Neural cell (in vitro differentiated cells): ENCODE results near the gene KCNIP3. TPM values are rescaled to one million over a fixed set of nuclear protein-coding genes. Genes with fewer than 3 reads are reported as not detected.
"Not testable (repeated sequence)": the region's sequence is repeated elsewhere in the genome, so short reads cannot be mapped to it uniquely, and the experiment has no call there.

Source experiments
- H2AFZ ChIP-seq: fragments of 200-600, 300-800 bp; sonication (generic), shearing (Covaris generic); 2 replicates; pipeline ENCODE4 v1.6.0; 2014; ENCODE audit warnings: low read depth, mild to moderate bottlenecking, antibody characterized with exemption, low read length, moderate library complexity
- H3F3A ChIP-seq: fragments of 200-600 bp; shearing (Covaris generic); 2 replicates; pipeline ENCODE4 v1.6.1; 2016; ENCODE audit warnings: mild to moderate bottlenecking, moderate library complexity, mixed read lengths, antibody characterized with exemption, low read length; ENCODE audit not compliant: insufficient read depth, poor library complexity, severe bottlenecking
- H3K27ac ChIP-seq: fragments of 200-600, 300-800 bp; sonication (generic), shearing (Covaris generic); 2 replicates; pipeline ENCODE4 v1.5.1; 2014; ENCODE audit warnings: mild to moderate bottlenecking, low read length, moderate library complexity
- H3K27me3 ChIP-seq: fragments of 300-800, 200-600 bp; sonication (generic), shearing (Covaris generic); 2 replicates; pipeline ENCODE4 v1.6.0; 2014; ENCODE audit warnings: mild to moderate bottlenecking, low read depth, low read length, moderate library complexity; ENCODE audit not compliant: insufficient read depth
- H3K36me3 ChIP-seq: fragments of 300-800, 200-600 bp; sonication (generic), shearing (Covaris generic); 2 replicates; pipeline ENCODE4 v1.5.1; 2014; ENCODE audit warnings: mild to moderate bottlenecking, antibody characterized with exemption, low read length, moderate library complexity; ENCODE audit not compliant: insufficient read depth
- H3K4me2 ChIP-seq: fragments of 300-800, 200-600 bp; sonication (generic), shearing (Covaris generic); 2 replicates; pipeline ENCODE4 v1.6.0; 2014; ENCODE audit warnings: mild to moderate bottlenecking, low read length
- H3K4me3 ChIP-seq: fragments of 300-800, 200-600 bp; sonication (generic), shearing (Covaris generic); 2 replicates; pipeline ENCODE4 v1.5.1; 2014; ENCODE audit warnings: mild to moderate bottlenecking, low read length, moderate library complexity
- H3K79me2 ChIP-seq: fragments of 200-600 bp; shearing (Covaris generic); replicated peaks from 2 replicates; pipeline ENCODE4 v1.6.0; 2014; ENCODE audit warnings: mild to moderate bottlenecking, low read length, moderate library complexity; ENCODE audit not compliant: insufficient read depth
- H3K9ac ChIP-seq: fragments of 300-800, 200-600 bp; sonication (generic), shearing (Covaris generic); 2 replicates; pipeline ENCODE4 v1.6.1; 2016; ENCODE audit warnings: mild to moderate bottlenecking, low read length, mixed read lengths
- H3K9me2 ChIP-seq: fragments of 200-600 bp; shearing (Covaris generic); 2 replicates; pipeline ENCODE4 v1.6.1; 2016; ENCODE audit warnings: mild to moderate bottlenecking, low read length, mixed read lengths; ENCODE audit not compliant: insufficient read depth
- H3K9me3 ChIP-seq: fragments of 200-600, 300-800 bp; sonication (generic), shearing (Covaris generic); 2 replicates; pipeline ENCODE4 v1.6.1; 2016; ENCODE audit warnings: mild to moderate bottlenecking, mixed run types, low read length, moderate library complexity, mixed read lengths
- H4K20me1 ChIP-seq: fragments of 200-600 bp; shearing (Covaris generic); 2 replicates; pipeline ENCODE4 v1.6.1; 2016; ENCODE audit warnings: mild to moderate bottlenecking, mixed run types; ENCODE audit not compliant: insufficient read depth
- CTCF ChIP-seq: fragments of 450-650 bp; IDR thresholded peaks from 2 replicates; pipeline ENCODE4 v1.5.1; 2014; ENCODE audit warnings: antibody characterized with exemption, mild to moderate bottlenecking, moderate library complexity; ENCODE audit not compliant: poor library complexity, severe bottlenecking
- EP300 ChIP-seq: fragments of 450-650 bp; conservative IDR thresholded peaks from 2 replicates; pipeline ENCODE4 v1.6.1; 2014; ENCODE audit warnings: antibody characterized with exemption, mild to moderate bottlenecking, moderate library complexity; ENCODE audit not compliant: poor library complexity, severe bottlenecking
- EZH2 ChIP-seq: fragments of 200-600, 300-800 bp; shearing (Covaris generic), sonication (generic); IDR thresholded peaks from 2 replicates; pipeline ENCODE4 v1.6.1; 2014; ENCODE audit warnings: antibody characterized with exemption, low read length, borderline replicate concordance, mild to moderate bottlenecking; ENCODE audit not compliant: insufficient read depth, poor library complexity, severe bottlenecking
- MXI1 ChIP-seq: fragments of 450-650 bp; conservative IDR thresholded peaks from 2 replicates; pipeline ENCODE4 v1.6.1; 2014; ENCODE audit warnings: antibody characterized with exemption, mild to moderate bottlenecking; ENCODE audit not compliant: poor library complexity, severe bottlenecking
- POLR2AphosphoS5 ChIP-seq: IDR thresholded peaks from 2 replicates; pipeline ENCODE4 v1.6.1; 2012
- RAD21 ChIP-seq: fragments of 450-650 bp; conservative IDR thresholded peaks from 2 replicates; pipeline ENCODE4 v1.6.1; 2014; ENCODE audit warnings: antibody characterized with exemption, mild to moderate bottlenecking, moderate library complexity
- REST ChIP-seq: IDR thresholded peaks from 2 replicates; pipeline ENCODE4 v1.6.1; 2012; ENCODE audit warnings: borderline replicate concordance
- SMC3 ChIP-seq: fragments of 450-650 bp; conservative IDR thresholded peaks from 2 replicates; pipeline ENCODE4 v1.6.1; 2014; ENCODE audit warnings: antibody characterized with exemption, mild to moderate bottlenecking, moderate library complexity; ENCODE audit not compliant: poor library complexity
- TAF1 ChIP-seq: IDR thresholded peaks from 2 replicates; pipeline ENCODE4 v1.6.1; 2012; ENCODE audit warnings: low read depth
- polyA plus RNA-seq: library from polyadenylated mRNA; depleted of rRNA; stranded (reverse); fragments of >200 nt; gene quantifications from 2 replicates; pipeline ENCODE4 v1.2.3, GENCODE V29; 2014

Gene KCNIP3
- polyA plus RNA-seq, 1 donor from 2014 or later, result not detected

DNA sequence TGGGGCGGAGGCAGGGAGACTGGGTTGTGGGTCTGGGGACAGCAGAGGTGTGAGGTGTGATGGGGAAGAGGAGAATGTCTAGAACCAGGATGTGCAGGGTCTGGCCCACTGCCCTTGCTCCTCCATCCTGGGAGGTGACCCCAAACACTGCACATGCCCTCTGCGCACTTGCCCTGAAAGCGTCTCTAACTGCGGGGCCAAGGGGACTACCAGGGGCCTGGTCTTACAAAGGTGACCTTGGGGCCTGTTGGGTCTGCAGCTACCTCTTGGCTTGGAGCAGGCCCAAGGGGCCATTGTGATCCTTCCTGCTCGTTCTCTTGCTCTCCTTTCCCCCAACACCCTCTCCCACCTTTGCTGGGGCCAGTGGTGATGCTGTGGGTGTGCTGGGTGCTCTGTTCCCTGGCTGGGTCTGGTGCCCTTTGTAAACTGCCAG is 57.3 kb downstream of the KCNIP3 start:
- H3K9me3 ChIP-seq, result peaks cover 6% of the 10 kb centered on the region
- H3K79me2 ChIP-seq, result no peaks in the 10 kb centered on the region
- H3K36me3 ChIP-seq, result no peaks in the 10 kb centered on the region
- H3K4me3 ChIP-seq, result no peak overlapping the region
- no peak overlapping the region for H3K4me2 ChIP-seq
- H3K9ac ChIP-seq, result no peak overlapping the region
- no peaks in the 10 kb centered on the region for H3F3A ChIP-seq
- H3K27ac ChIP-seq, result no peak overlapping the region
- no peaks in the 10 kb centered on the region for H3K9me2 ChIP-seq
- H2AFZ ChIP-seq, result no peak overlapping the region
- H3K27me3 ChIP-seq, result no peaks in the 10 kb centered on the region
- no peaks in the 10 kb centered on the region for H4K20me1 ChIP-seq
- TF ChIP-seq EP300 (no peak), EZH2 (no peak), SMC3 (no peak), CTCF (no peak), POLR2AphosphoS5 (no peak), MXI1 (no peak), RAD21 (no peak), REST (no peak), TAF1 (no peak)

DNA sequence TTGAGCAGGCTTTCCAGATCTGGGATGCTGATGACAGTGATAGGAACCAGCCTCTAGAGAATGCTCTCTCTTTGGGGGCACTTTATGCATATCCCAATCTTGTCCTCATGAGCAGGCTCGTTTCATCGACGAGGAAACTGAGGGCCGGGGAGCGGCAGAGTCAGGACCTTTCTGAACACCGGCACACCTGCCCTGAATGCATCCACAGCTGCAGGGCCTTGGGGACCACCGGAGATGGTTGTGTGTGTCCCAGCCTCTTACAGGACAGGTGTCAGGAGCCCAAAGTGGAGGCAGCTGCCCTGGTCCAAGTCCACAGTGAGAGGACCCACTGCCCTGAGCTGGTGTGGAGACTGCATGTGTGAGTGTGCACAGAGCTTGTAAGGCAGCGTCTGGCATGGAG is 57.8 kb downstream of the KCNIP3 start:
- no peak for TF ChIP-seq EP300
- H3F3A ChIP-seq, result no peaks in the 10 kb centered on the region
- H3K27me3 ChIP-seq, result no peaks in the 10 kb centered on the region
- no peaks in the 10 kb centered on the region for H3K36me3 ChIP-seq
- peaks cover 6% of the 10 kb centered on the region for H3K9me3 ChIP-seq
- H3K9me2 ChIP-seq, result no peaks in the 10 kb centered on the region
- no peak overlapping the region for H2AFZ ChIP-seq
- no peak overlapping the region for H3K4me3 ChIP-seq
- no peaks in the 10 kb centered on the region for H4K20me1 ChIP-seq
- H3K27ac ChIP-seq, result no peak overlapping the region
- H3K79me2 ChIP-seq, result no peaks in the 10 kb centered on the region
- H3K9ac ChIP-seq, result no peak overlapping the region
- no peak overlapping the region for H3K4me2 ChIP-seq

DNA sequence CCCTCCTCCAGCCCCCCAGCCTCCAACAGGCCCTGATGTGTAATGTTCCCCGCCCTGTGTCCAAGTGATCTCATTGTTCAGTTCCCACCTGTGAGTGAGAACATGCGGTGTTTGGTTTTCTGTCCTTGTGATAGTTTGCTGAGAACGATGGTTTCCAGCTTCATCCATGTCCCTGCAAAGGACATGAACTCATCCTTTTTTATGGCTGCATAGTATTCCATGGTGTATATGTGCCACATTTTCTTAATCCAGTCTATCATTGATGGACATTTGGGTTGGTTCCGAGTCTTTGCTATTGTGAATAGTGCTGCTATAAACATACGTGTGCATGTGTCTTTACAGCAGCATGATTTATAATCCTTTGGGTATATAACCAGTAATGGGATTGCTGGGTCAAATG is 58.3 kb downstream of the KCNIP3 start:
- H3K4me3 ChIP-seq, H3K9ac ChIP-seq, H3K27ac ChIP-seq, H2AFZ ChIP-seq, H4K20me1 ChIP-seq, H3K9me3 ChIP-seq, H3K9me2 ChIP-seq, H3F3A ChIP-seq, H3K36me3 ChIP-seq, H3K4me2 ChIP-seq, H3K79me2 ChIP-seq, H3K27me3 ChIP-seq: not testable (repeated sequence)
